H1 (cell line): ENCODE data around the gene SLC25A11. TPM values are rescaled to one million over a fixed set of nuclear protein-coding genes. Genes with fewer than 3 reads are reported as not detected.

ENCODE experiments used
- CHD1 ChIP-seq: IDR thresholded peaks from 2 replicates; pipeline ENCODE4 v1.6.1; 2012; ENCODE audit warnings: low read depth, low read length, improper control_type of control experiment
- GTF2F1 ChIP-seq: IDR thresholded peaks from 2 replicates; pipeline ENCODE4 v1.6.1; 2012; ENCODE audit warnings: low read depth, low read length, improper control_type of control experiment, borderline replicate concordance
- KDM5A ChIP-seq: fragments of 200-600 bp; IDR thresholded peaks from 2 replicates; pipeline ENCODE4 v1.7.1; 2012; ENCODE audit warnings: mild to moderate bottlenecking, low read length, inconsistent platforms, mixed read lengths
- MAFK ChIP-seq: IDR thresholded peaks from 2 replicates; pipeline ENCODE4 v1.6.1; 2012; ENCODE audit warnings: low read depth, mild to moderate bottlenecking, improper control_type of control experiment, low read length
- POLR2AphosphoS5 ChIP-seq: IDR thresholded peaks from 2 replicates; pipeline ENCODE4 v1.6.1; 2011; ENCODE audit warnings: low read depth, low read length
- SRF ChIP-seq: IDR thresholded peaks from 2 replicates; pipeline ENCODE4 v1.6.1; 2011; ENCODE audit warnings: mild to moderate bottlenecking, low read depth, low read length, moderate library complexity
- USF2 ChIP-seq: IDR thresholded peaks from 2 replicates; pipeline ENCODE4 v1.6.1; 2011; ENCODE audit warnings: low read length, improper control_type of control experiment
- YY1 ChIP-seq: IDR thresholded peaks from 2 replicates; pipeline ENCODE4 v1.6.1; 2011; ENCODE audit warnings: low read depth, mild to moderate bottlenecking, low read length
- polyA plus RNA-seq, 7 experiments: library from polyadenylated mRNA; depleted of rRNA in 3 of 7; stranded (reverse) in 5 of 7; unstranded in 2 of 7; fragments of >200 nt in 5 of 7; fragments of 200-250 nt in 2 of 7; gene quantifications; 1 replicate in 5 of 7; 2 replicates in 1 of 7; 4 replicates in 1 of 7; pipeline versions ENCODE4 v1.2.1 to v1.2.3, GENCODE V29; 2011 to 2013; ENCODE audit warnings: missing spikeins in 2 of 7, mixed read lengths in 2 of 7
- total RNA-seq: library from RNA; stranded (reverse); fragmentation: NEBNext Ultra II Directional; extraction: Animal tissue kit (Norgen Biotek cat#: 25700); gene quantifications from 2 replicates; pipeline ENCODE4 v1.2.1, GENCODE V29; 2021

Gene SLC25A11
- total and polyA plus RNA-seq, 2 of the 8 experiments (the other 6 are each of a cell fraction or from before 2014, with no cell fraction given), result 55.9 to 97.0 TPM

GRCh38 chr17:4896332-4897197 lies 43.3 kb downstream of the SLC25A11 start (continued):
- TF ChIP-seq USF2 (no peak), YY1 (no peak), KDM5A (no peak), POLR2AphosphoS5 (no peak), MAFK (no peak), SRF (no peak), CHD1 (no peak), GTF2F1 (no peak)
